Tongue (tissue), 2 donors: ENCODE data around the gene RNASE13. TPM values are rescaled to one million over a fixed set of nuclear protein-coding genes. Genes with fewer than 3 reads are reported as not detected.
A peak's percentile ranks its signal among the peaks of the same experiment; 100 is the strongest.
"Not testable (repeated sequence)": the region's sequence is repeated elsewhere in the genome, so short reads cannot be mapped to it uniquely, and the experiment has no call there.

ENCODE experiments used
- DNase-seq: peaks from one replicate; pipeline ENCODE4 v3.0.0-alpha.2; 2015
- total RNA-seq: library from RNA; depleted of rRNA; stranded (reverse); fragments of >200 nt; gene quantifications from one replicate; pipeline ENCODE4 v1.2.3, GENCODE V29; 2014

The RNASE13 gene
- total RNA-seq, 1 donor from 2014 or later: not detected

- DNase-seq: no peak
Observed at GRCh38 chr14:21022686-21023085, 11.9 kb downstream of the RNASE13 start.

GRCh38 chr14:21020977-21021545, 13.5 kb downstream of the RNASE13 start:
- no peak for DNase-seq

GRCh38 chr14:21019366-21019765, 15.2 kb downstream of the RNASE13 start:
- no peak for DNase-seq

DNA sequence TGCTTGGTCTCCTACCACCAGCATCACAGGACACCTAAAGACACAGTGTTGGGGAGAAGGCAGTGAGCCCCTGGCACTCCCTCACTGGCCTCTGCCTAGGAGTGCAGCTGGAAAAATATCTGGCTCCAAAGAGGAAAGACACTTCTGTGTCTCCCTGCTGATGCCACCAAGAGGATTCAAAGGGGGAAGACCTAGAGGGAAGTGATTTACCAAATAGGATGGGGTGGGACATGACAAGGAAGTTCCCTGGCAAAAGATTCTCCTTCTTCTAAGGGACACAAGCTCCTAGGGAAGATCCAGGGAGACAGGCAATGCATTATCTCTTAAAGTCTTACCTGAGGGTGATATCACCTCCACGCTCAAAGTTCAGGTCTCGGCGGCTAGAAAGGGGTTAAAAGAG, 15.8 kb downstream of the RNASE13 start:
- DNase-seq: no peak

GRCh38 chr14:21018286-21018685, 16.3 kb downstream of the RNASE13 start:
- no peak for DNase-seq

DNA sequence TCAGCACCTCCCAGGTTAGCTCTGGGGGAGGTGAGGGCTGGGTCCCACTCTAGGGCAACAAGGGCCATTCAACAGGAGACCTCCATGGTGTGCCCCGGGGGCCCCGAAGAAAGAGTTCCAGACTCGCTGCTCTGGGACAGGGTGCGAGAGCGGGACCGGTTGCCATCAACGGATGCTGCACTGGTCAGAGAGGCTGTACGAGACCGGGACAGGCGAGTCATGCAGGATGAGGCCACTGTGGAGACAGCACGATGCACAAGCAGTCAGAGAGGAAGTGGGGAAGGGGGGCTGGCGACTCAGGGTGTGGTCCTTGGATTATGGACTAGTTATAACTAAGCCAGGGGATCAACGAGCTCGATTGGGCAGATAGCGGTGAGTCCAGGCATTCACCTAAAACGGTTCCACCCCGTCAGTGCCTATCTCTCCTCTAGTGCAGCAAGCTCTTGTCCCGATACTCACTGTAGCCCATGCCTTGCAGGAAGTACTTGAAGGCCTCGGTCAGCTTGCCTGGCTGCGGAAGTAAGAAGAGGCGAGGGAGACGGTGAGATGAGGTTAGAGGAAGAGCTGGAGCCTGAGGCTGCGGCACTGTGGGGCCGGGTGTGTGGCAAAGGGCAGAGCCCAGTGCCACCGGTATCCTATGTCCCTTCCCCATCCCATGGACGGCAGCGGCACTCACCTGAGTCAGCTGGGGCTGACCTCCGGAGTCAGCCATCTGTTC, 16.9 kb downstream of the RNASE13 start:
- no peak for DNase-seq

- DNase-seq: no peak
Observed at GRCh38 chr14:21016413-21017190, 18.0 kb downstream of the RNASE13 start.

- no peak for DNase-seq
Observed at GRCh38 chr14:21015312-21015711, 19.3 kb downstream of the RNASE13 start.

- peak; percentile 96 for DNase-seq
Observed at GRCh38 chr14:21014761-21015190, 19.8 kb downstream of the RNASE13 start.

- DNase-seq: no peak
Observed at GRCh38 chr14:21011136-21011535, 23.5 kb downstream of the RNASE13 start.

GRCh38 chr14:21009721-21010120, 24.9 kb downstream of the RNASE13 start:
- not testable (repeated sequence) for DNase-seq

DNA sequence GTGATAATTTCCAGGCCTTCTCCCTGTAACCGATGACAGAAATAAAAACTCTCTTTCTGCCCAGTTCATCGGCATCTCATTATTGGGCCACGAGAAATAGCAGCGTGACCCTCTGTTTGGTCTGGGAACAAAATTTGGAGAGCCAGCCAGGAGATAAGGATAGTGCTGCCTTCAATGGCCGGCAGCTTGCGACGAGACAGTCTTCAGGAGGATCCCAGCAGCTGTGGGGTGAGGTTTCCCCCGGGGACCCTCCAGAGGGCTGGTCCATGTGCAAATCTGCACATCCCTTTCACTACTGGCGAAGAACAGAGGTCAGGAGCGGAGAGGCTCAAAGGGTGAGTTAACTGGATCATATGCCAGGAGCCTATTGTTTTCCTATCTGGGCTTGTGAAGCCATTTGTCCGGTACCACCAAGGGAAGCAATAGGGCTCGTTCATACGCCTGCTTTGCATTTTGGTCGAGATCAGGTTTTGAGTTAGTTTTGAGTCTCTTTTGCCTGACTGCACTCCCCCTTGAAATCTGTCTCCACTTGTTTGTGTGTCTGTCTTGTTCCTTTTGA, 30.7 kb downstream of the RNASE13 start:
- no peak for DNase-seq

GRCh38 chr14:21001218-21001617, 33.4 kb downstream of the RNASE13 start:
- DNase-seq: no peak

GRCh38 chr14:20999591-20999990, 35.0 kb downstream of the RNASE13 start:
- DNase-seq: no peak

- DNase-seq: peak; percentile 24
Observed at GRCh38 chr14:20998674-20999366, 35.8 kb downstream of the RNASE13 start, which contains the start of gene SLC39A2. TSS of gene SLC39A2 (plus strand) at chr14:20999293. CDS start at chr14:20999447, 154 bp downstream.

DNA sequence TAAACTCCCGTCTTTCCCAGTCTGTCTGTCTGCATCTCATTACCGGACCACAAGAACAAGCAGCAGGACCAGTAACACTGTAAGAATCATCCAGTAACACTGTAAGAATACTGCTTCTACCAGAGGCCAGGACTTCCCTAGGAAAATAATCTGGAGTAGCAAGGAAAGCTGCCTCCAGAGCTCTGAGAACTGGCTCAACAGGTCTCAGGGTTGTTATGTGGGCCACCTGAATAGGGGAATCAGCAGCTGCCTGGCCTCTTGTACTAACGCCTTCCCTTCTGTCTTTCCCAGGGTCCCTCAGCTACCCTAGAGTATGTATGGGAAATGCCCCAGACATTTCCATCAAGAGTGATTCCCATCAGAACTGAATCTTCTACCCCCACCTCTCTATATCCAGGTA, 36.5 kb downstream of the RNASE13 start:
- no peak for DNase-seq

DNA sequence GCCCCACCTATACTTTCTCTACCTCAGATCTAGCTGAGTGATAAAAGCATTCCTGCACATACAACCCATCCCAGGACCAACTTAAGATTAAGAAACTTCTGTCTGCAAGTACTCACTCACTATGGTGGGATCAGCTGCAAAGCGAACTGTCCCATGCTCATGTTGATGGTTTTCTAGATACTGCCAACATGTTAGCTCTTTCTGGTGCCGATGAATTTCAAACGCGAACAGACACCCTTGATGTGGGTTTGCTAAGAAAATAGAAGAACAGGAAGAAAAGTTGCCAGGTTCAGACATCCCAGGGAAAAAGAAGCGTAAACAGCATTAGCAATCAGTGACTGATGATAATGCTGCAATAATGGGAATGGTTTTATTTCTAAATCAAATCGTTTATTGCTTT, 37.0 kb downstream of the RNASE13 start:
- no peak for DNase-seq

- DNase-seq: no peak
Observed at GRCh38 chr14:20997115-20997514, 37.5 kb downstream of the RNASE13 start.

DNA sequence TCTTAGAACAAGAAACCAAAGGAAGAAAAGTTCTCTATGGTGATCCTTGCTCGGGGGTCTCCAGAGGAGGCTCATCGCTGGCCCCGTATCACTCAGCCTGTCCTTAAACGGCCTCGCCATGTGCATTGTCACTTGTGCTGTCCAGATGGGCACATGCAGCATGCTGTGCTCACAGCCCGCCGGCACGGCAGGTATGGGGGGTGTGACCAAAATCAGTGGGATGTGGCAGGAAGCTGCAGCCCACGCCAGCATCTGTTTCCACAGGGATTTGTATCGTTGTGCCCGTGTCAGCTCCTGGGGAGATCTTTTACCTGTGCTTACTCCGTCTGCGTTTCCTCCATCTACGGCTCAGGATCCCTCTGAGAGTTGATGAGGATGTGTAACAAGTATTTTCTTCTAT, 38.1 kb downstream of the RNASE13 start:
- DNase-seq: no peak

DNA sequence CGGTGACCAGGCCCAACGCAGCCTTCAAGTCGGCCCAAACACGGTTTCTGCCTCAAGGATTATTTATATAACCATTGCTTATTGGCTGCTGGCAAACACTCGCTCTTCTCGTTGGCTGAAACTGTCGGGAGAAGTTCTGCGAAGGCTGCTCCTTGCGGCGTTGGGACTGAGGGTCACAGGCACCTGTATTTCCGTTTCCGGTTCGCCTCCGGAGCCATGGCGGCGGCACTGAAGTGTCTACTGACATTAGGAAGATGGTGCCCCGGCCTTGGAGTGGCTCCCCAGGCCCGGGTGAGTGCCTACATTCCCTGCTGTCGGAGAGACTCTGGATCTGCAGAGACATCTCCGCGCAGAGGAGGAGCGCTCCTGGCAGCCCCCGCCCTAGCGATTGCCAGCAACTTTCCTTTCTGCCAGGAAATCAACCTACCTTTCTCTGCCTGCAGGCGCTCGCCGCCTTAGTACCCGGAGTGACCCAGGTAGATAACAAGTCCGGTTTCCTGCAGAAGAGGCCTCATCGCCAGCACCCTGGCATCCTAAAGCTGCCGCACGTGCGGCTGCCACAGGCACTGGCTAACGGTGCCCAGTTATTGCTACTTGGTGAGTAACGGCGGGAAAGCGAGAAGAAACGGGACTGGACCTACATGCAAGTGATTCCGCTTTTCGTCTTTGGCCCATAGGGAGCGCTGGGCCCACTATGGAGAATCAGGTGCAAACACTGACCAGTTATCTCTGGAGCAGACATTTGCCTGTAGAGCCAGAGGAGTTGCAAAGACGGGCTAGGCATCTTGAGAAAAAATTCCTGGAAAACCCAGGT, 44.6 kb downstream of the RNASE13 start, which contains the start of gene METTL17:
Gene METTL17, plus strand, starts transcription at position 194 of the 814 bp plus-strand sequence. Its CDS starts 23 bp downstream, at position 217.
- DNase-seq: peak; percentile 99

DNA sequence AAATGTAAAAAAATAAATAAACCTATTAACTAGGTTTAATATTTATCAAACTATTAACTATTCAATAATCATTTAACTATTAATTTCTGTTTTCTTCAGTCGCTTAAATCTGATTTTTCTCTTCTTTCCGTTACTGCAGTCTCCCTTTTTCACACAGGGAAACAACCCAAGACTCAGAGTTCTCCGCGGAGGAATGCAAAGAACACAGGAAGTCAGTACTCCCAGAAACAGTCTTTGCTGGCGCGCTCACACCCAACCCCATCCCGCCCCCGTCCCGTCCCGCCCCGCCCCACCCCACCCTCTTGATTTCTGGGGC, 45.2 kb downstream of the RNASE13 start:
- DNase-seq: no peak
